GM12865 (cell line): Measurements from ENCODE around the gene ARL3.
"Not testable (repeated sequence)": the region's sequence is repeated elsewhere in the genome, so short reads cannot be mapped to it uniquely, and the experiment has no call there.

ENCODE experiments used
- DNase-seq: peaks from one replicate; pipeline ENCODE4 v3.0.0; 2010; ENCODE audit warnings: low read depth
- H3K4me3 ChIP-seq: 2 replicates; pipeline ENCODE4 v1.5.1; 2011; ENCODE audit warnings: mild to moderate bottlenecking, low read depth, low read length, control low read depth
- CTCF ChIP-seq: IDR thresholded peaks from 2 replicates; pipeline ENCODE4 v1.5.1; 2011; ENCODE audit warnings: low read length, control low read depth, low read depth, inconsistent platforms; ENCODE audit not compliant: insufficient read depth; ENCODE audit errors: missing control alignments

ARL3 gene

GRCh38 chr10:102673819-102674511 lies 40.2 kb downstream of the ARL3 start:
- TF ChIP-seq CTCF = no peak
- H3K4me3 ChIP-seq = no peak overlapping the region

GRCh38 chr10:102673236-102673818 lies 40.9 kb downstream of the ARL3 start:
- H3K4me3 ChIP-seq = no peak overlapping the region
- no peak for TF ChIP-seq CTCF
- DNase-seq = no peak

More at GRCh38 chr10:102673819-102674511, 40.2 kb downstream of the ARL3 start:
- no peak for DNase-seq

GRCh38 chr10:102670871-102671434 lies 43.2 kb downstream of the ARL3 start:
- no peak overlapping the region for H3K4me3 ChIP-seq
- TF ChIP-seq CTCF = no peak
- DNase-seq = no peak

- no peak for TF ChIP-seq CTCF
- DNase-seq = no peak
- H3K4me3 ChIP-seq = no peak overlapping the region
These were observed 44.0 kb downstream of the ARL3 start for GRCh38 chr10:102670065-102670670.

- no peak for DNase-seq
- no peak overlapping the region for H3K4me3 ChIP-seq
- peak; percentile 65 for TF ChIP-seq CTCF
These were observed 44.8 kb downstream of the ARL3 start for GRCh38 chr10:102669206-102670064.

- no peak for DNase-seq
- TF ChIP-seq CTCF = no peak
- no peak overlapping the region for H3K4me3 ChIP-seq
These were observed 45.7 kb downstream of the ARL3 start for GRCh38 chr10:102668326-102669107.

GRCh38 chr10:102667411-102667810 lies 46.8 kb downstream of the ARL3 start:
- not testable (repeated sequence) for DNase-seq, H3K4me3 ChIP-seq
